HG02938 (cell line): ENCODE results near the gene UBTD1.
"Not testable (repeated sequence)": the region's sequence is repeated elsewhere in the genome, so short reads cannot be mapped to it uniquely, and the experiment has no call there.

Source experiments
- ATAC-seq: cut with Tn5 transposase; IDR thresholded peaks from one replicate; pipeline ENCODE4 v1.9.1; 2021; ENCODE audit warnings: mild to moderate bottlenecking, moderate library complexity; ENCODE audit not compliant: unreplicated experiment

The UBTD1 gene

GRCh38 chr10:97514344-97514743, 15.6 kb downstream of the UBTD1 start:
- ATAC-seq, result no peak

- no peak for ATAC-seq
These were observed 16.7 kb downstream of the UBTD1 start for GRCh38 chr10:97515271-97515978.

- ATAC-seq, result no peak
These were observed 18.5 kb downstream of the UBTD1 start for GRCh38 chr10:97517096-97517750.

GRCh38 chr10:97517778-97518300, 19.1 kb downstream of the UBTD1 start:
- no peak for ATAC-seq

- ATAC-seq, result no peak
These were observed 19.7 kb downstream of the UBTD1 start for GRCh38 chr10:97518301-97519043.

- ATAC-seq, result no peak
These were observed 20.6 kb downstream of the UBTD1 start for GRCh38 chr10:97519342-97519741.

- ATAC-seq, result no peak
These were observed 21.8 kb downstream of the UBTD1 start for GRCh38 chr10:97520520-97520919.

GRCh38 chr10:97520978-97521761, 22.4 kb downstream of the UBTD1 start:
- no peak for ATAC-seq

- no peak for ATAC-seq
These were observed 23.3 kb downstream of the UBTD1 start for GRCh38 chr10:97522071-97522470.

- ATAC-seq, result no peak
These were observed 24.2 kb downstream of the UBTD1 start for GRCh38 chr10:97522937-97523336.

- ATAC-seq, result no peak
These were observed 26.4 kb downstream of the UBTD1 start for GRCh38 chr10:97525086-97525485.

GRCh38 chr10:97525683-97526110, 27.0 kb downstream of the UBTD1 start:
- no peak for ATAC-seq

GRCh38 chr10:97528876-97529275, 30.2 kb downstream of the UBTD1 start:
- not testable (repeated sequence) for ATAC-seq

- ATAC-seq, result no peak
These were observed 31.2 kb downstream of the UBTD1 start for GRCh38 chr10:97529685-97530465.

- ATAC-seq, result no peak
These were observed 32.8 kb downstream of the UBTD1 start for GRCh38 chr10:97531401-97531986.

GRCh38 chr10:97532935-97533671, 34.4 kb downstream of the UBTD1 start:
- ATAC-seq, result no peak

GRCh38 chr10:97533888-97534287, 35.2 kb downstream of the UBTD1 start:
- ATAC-seq, result no peak

- ATAC-seq, result no peak
These were observed 36.1 kb downstream of the UBTD1 start for GRCh38 chr10:97534746-97535367.
